ENCODE measurements around the gene USP44.

- TF ChIP-seq, protein P1, sequence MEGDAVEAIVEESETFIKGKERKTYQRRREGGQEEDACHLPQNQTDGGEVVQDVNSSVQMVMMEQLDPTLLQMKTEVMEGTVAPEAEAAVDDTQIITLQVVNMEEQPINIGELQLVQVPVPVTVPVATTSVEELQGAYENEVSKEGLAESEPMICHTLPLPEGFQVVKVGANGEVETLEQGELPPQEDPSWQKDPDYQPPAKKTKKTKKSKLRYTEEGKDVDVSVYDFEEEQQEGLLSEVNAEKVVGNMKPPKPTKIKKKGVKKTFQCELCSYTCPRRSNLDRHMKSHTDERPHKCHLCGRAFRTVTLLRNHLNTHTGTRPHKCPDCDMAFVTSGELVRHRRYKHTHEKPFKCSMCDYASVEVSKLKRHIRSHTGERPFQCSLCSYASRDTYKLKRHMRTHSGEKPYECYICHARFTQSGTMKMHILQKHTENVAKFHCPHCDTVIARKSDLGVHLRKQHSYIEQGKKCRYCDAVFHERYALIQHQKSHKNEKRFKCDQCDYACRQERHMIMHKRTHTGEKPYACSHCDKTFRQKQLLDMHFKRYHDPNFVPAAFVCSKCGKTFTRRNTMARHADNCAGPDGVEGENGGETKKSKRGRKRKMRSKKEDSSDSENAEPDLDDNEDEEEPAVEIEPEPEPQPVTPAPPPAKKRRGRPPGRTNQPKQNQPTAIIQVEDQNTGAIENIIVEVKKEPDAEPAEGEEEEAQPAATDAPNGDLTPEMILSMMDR (IDR thresholded peaks at IDR 0.05) = no peak
- no peak for TF ChIP-seq POLR2A (IDR thresholded peaks at IDR 0.05)
Measured at GRCh38 chr12:95594136-95594535, 42.9 kb upstream of the USP44 start.

All from body of pancreas (tissue), 4 donors.